HepG2 (cell line): Measurements from ENCODE around the gene ASPHD1. TPM values are rescaled to one million over a fixed set of nuclear protein-coding genes. Genes with fewer than 3 reads are reported as not detected.

ENCODE experiments used
- CBFB ChIP-seq: sonication (generic); formaldehyde crosslinking; IDR thresholded peaks from 2 replicates; pipeline ENCODE4 v1.4.0; 2020; ENCODE audit warnings: missing genetic modification reagents
- DBP ChIP-seq: sonication (generic); formaldehyde crosslinking; IDR thresholded peaks from 2 replicates; pipeline ENCODE4 v1.4.0; 2020; ENCODE audit warnings: missing genetic modification reagents; ENCODE audit errors: not compliant biosample characterization
- FUBP1 ChIP-seq: sonication (generic); formaldehyde crosslinking; IDR thresholded peaks from 2 replicates; pipeline ENCODE4 v1.5.1; 2020; ENCODE audit warnings: missing genetic modification reagents, mild to moderate bottlenecking, borderline replicate concordance
- GPN1 ChIP-seq: sonication (generic); formaldehyde crosslinking; IDR thresholded peaks from 2 replicates; pipeline ENCODE4 v1.5.1; 2020; ENCODE audit warnings: missing genetic modification reagents, borderline replicate concordance
- HOXA3 ChIP-seq: sonication (generic); formaldehyde crosslinking; IDR thresholded peaks from 2 replicates; pipeline ENCODE4 v1.5.0; 2020; ENCODE audit warnings: missing genetic modification reagents
- KLF16 ChIP-seq, 2 experiments: sonication (generic) in 1 of 2; formaldehyde crosslinking in 1 of 2; IDR thresholded peaks; 2 replicates each; pipeline versions ENCODE4 v1.6.1 to v1.8.0; 2016 to 2023; ENCODE audit warnings: missing genetic modification reagents in 2 of 2, missing compliant biosample characterization in 1 of 2
- KMT2A ChIP-seq: sonication (generic); formaldehyde crosslinking; IDR thresholded peaks from 2 replicates; pipeline ENCODE4 v1.4.0; 2020; ENCODE audit warnings: missing genetic modification reagents
- KMT2B ChIP-seq: IDR thresholded peaks from 2 replicates; pipeline ENCODE4 v1.6.1; 2016; ENCODE audit warnings: missing genetic modification reagents, missing compliant biosample characterization
- PRMT3 ChIP-seq: sonication (generic); formaldehyde crosslinking; IDR thresholded peaks from 2 replicates; pipeline ENCODE4 v1.8.1; 2022; ENCODE audit warnings: low read depth, mild to moderate bottlenecking, moderate library complexity, missing genetic modification reagents, borderline replicate concordance
- SIX1 ChIP-seq: sonication (generic); formaldehyde crosslinking; IDR thresholded peaks from 2 replicates; pipeline ENCODE4 v1.4.0; 2020; ENCODE audit warnings: missing genetic modification reagents, borderline replicate concordance
- SOX6 ChIP-seq, 2 experiments: fragments of 450-650 bp in 1 of 2; sonication (generic) in 1 of 2; formaldehyde crosslinking in 1 of 2; IDR thresholded peaks; 2 replicates each; pipeline versions ENCODE4 v1.4.0 to v1.6.1; 2017 to 2020; ENCODE audit warnings: antibody characterized with exemption in 1 of 2, mild to moderate bottlenecking in 1 of 2, missing genetic modification reagents in 1 of 2
- TGIF2 ChIP-seq: IDR thresholded peaks from 2 replicates; pipeline ENCODE4 v1.6.1; 2016; ENCODE audit warnings: control low read depth, missing compliant biosample characterization
- TOE1 ChIP-seq: sonication (generic); formaldehyde crosslinking; IDR thresholded peaks from 2 replicates; pipeline ENCODE4 v1.4.0; 2020; ENCODE audit warnings: mild to moderate bottlenecking, missing genetic modification reagents
- TSC22D2 ChIP-seq: sonication (generic); formaldehyde crosslinking; IDR thresholded peaks from 2 replicates; pipeline ENCODE4 v1.5.1; 2020; ENCODE audit warnings: missing genetic modification reagents, mild to moderate bottlenecking, borderline replicate concordance
- ZBTB42 ChIP-seq: sonication (generic); formaldehyde crosslinking; IDR thresholded peaks from 2 replicates; pipeline ENCODE4 v1.5.0; 2020; ENCODE audit warnings: mild to moderate bottlenecking, missing genetic modification reagents
- ZBTB7B ChIP-seq: sonication (generic); formaldehyde crosslinking; IDR thresholded peaks from 2 replicates; pipeline ENCODE4 v1.4.0; 2020; ENCODE audit warnings: missing genetic modification reagents
- ZFP1 ChIP-seq: IDR thresholded peaks from 2 replicates; pipeline ENCODE4 v1.6.1; 2016
- ZFP41 ChIP-seq: sonication (generic); formaldehyde crosslinking; IDR thresholded peaks from 2 replicates; pipeline ENCODE4 v1.4.0; 2020; ENCODE audit warnings: mild to moderate bottlenecking, missing genetic modification reagents, borderline replicate concordance
- ZNF296 ChIP-seq: sonication (generic); formaldehyde crosslinking; conservative IDR thresholded peaks from 2 replicates; pipeline ENCODE4 v1.5.0; 2020; ENCODE audit warnings: mild to moderate bottlenecking, missing genetic modification reagents
- ZNF512 ChIP-seq: sonication (generic); formaldehyde crosslinking; IDR thresholded peaks from 2 replicates; pipeline ENCODE4 v1.4.0; 2020; ENCODE audit warnings: mild to moderate bottlenecking, missing genetic modification reagents
- ZNF512B ChIP-seq: sonication (generic); formaldehyde crosslinking; IDR thresholded peaks from 2 replicates; pipeline ENCODE4 v1.5.1; 2020; ENCODE audit warnings: missing genetic modification reagents, mild to moderate bottlenecking, borderline replicate concordance
- ZNF547 ChIP-seq: sonication (generic); formaldehyde crosslinking; IDR thresholded peaks from 2 replicates; pipeline ENCODE4 v1.5.1; 2020; ENCODE audit warnings: mild to moderate bottlenecking, missing genetic modification reagents
- ZNF597 ChIP-seq: sonication (generic); formaldehyde crosslinking; IDR thresholded peaks from 2 replicates; pipeline ENCODE4 v1.5.0; 2020; ENCODE audit warnings: missing genetic modification reagents
- polyA plus RNA-seq, 8 experiments: library from polyadenylated mRNA; depleted of rRNA in 3 of 8; stranded (reverse) in 7 of 8; unstranded in 1 of 8; fragments of >200 nt; fragmentation: Illumina TruSeq in 4 of 8; extraction: Trizol in 4 of 8; gene quantifications; 2 replicates each; pipeline versions ENCODE4 v1.2.1 to v1.2.3, GENCODE V29; 2011 to 2016; ENCODE audit warnings: low read depth in 4 of 8, missing spikeins in 1 of 8, mixed read lengths in 1 of 8; ENCODE audit not compliant: insufficient read depth in 1 of 8
- total RNA-seq, 5 experiments: library from RNA; depleted of rRNA; stranded (reverse); fragments of >200 nt; fragmentation: Illumina TruSeq; extraction: Trizol; gene quantifications; 2 replicates each; pipeline ENCODE4 v1.2.3, GENCODE V29; 2016; ENCODE audit warnings: low read depth in 1 of 5

The ASPHD1 gene
- total and polyA plus RNA-seq, 2 of the 13 experiments (the other 11 are each of a cell fraction or from before 2014, with no cell fraction given), result 13.1 to 19.7 TPM

GRCh38 chr16:29863669-29863984 is 36.7 kb upstream of the ASPHD1 start (continued):
- TF ChIP-seq SIX1 (no peak), ZNF512 (CRISPR knock-in tag) (no peak), SOX6 (IDR thresholded peaks at IDR 0.05) (no peak), SOX6 (CRISPR knock-in tag; IDR thresholded peaks at IDR 0.05) (peak; percentile 11), PRMT3 (no peak), KMT2B (CRISPR knock-in tag) (no peak), GPN1 (no peak), FUBP1 (CRISPR knock-in tag) (no peak), ZNF597 (no peak), ZFP41 (CRISPR knock-in tag) (no peak), HOXA3 (CRISPR knock-in tag) (no peak), KMT2A (CRISPR knock-in tag) (no peak), TSC22D2 (no peak), TOE1 (CRISPR knock-in tag) (no peak), ZNF296 (no peak), TGIF2 (CRISPR knock-in tag) (no peak), ZFP1 (CRISPR knock-in tag) (no peak), DBP (CRISPR knock-in tag) (no peak), KLF16 (CRISPR knock-in tag; IDR thresholded peaks at IDR 0.05) (no peak), ZNF547 (CRISPR knock-in tag) (no peak), ZBTB42 (CRISPR knock-in tag) (no peak), CBFB (no peak), ZNF512B (CRISPR knock-in tag) (0 out of 2 replicates have a peak, but pooled peaks have one; percentile 10), ZBTB7B (CRISPR knock-in tag) (no peak; the same call in 1 of the 2 replicates)
